ENCODE data around the gene GPC5.

DNA sequence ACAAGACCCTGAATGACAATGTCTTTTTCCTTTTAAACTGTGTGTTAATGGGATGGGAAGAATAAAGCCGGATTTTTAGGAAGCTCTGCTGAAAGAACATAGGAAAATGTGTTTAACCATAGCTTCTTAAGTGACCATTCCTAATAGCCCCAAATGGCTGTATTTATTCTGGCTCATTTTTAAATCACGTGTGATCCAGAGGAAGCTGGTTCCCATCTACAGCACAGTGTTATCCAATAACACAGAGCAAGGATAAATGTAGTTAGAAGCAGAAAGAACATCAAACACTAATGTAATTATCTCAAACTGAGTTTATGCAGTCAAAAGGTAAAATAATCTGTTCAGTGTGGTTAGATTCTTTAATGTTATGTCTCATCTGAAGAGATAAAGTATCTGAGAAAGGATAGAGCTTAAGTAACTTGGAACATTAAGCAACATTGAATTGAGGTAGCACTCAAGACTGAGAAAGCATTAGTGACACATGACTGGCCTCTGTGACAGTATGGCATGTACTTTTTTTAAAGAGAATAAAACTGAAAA is 853.3 kb downstream of the GPC5 start:
- TF ChIP-seq POLR2AphosphoS5 (IDR thresholded peaks at IDR 0.05; ENCODE audit: low read depth, low read length) (no peak), RORA (CRISPR knock-in tag; IDR thresholded peaks at IDR 0.05) (no peak), CBFB (CRISPR knock-in tag; IDR thresholded peaks at IDR 0.05) (no peak), BHLHE40 (IDR thresholded peaks at IDR 0.05; ENCODE audit: low read length) (no peak), NCOA1 (CRISPR knock-in tag; IDR thresholded peaks at IDR 0.05) (no peak)
- TF ChIP-seq, protein P1, sequence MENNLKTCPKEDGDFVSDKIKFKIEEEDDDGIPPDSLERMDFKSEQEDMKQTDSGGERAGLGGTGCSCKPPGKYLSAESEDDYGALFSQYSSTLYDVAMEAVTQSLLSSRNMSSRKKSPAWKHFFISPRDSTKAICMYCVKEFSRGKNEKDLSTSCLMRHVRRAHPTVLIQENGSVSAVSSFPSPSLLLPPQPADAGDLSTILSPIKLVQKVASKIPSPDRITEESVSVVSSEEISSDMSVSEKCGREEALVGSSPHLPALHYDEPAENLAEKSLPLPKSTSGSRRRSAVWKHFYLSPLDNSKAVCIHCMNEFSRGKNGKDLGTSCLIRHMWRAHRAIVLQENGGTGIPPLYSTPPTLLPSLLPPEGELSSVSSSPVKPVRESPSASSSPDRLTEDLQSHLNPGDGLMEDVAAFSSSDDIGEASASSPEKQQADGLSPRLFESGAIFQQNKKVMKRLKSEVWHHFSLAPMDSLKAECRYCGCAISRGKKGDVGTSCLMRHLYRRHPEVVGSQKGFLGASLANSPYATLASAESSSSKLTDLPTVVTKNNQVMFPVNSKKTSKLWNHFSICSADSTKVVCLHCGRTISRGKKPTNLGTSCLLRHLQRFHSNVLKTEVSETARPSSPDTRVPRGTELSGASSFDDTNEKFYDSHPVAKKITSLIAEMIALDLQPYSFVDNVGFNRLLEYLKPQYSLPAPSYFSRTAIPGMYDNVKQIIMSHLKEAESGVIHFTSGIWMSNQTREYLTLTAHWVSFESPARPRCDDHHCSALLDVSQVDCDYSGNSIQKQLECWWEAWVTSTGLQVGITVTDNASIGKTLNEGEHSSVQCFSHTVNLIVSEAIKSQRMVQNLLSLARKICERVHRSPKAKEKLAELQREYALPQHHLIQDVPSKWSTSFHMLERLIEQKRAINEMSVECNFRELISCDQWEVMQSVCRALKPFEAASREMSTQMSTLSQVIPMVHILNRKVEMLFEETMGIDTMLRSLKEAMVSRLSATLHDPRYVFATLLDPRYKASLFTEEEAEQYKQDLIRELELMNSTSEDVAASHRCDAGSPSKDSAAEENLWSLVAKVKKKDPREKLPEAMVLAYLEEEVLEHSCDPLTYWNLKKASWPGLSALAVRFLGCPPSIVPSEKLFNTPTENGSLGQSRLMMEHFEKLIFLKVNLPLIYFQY (CRISPR knock-in tag; IDR thresholded peaks at IDR 0.05; ENCODE audit: borderline replicate concordance) = no peak

Measured in HepG2 (cell line).